ENCODE measurements around the gene ABHD4. TPM values are rescaled to one million over a fixed set of nuclear protein-coding genes. Genes with fewer than 3 reads are reported as not detected.

The ABHD4 gene
- total RNA-seq, 1 experiment from 2014 or later: 9.1 TPM

DNA sequence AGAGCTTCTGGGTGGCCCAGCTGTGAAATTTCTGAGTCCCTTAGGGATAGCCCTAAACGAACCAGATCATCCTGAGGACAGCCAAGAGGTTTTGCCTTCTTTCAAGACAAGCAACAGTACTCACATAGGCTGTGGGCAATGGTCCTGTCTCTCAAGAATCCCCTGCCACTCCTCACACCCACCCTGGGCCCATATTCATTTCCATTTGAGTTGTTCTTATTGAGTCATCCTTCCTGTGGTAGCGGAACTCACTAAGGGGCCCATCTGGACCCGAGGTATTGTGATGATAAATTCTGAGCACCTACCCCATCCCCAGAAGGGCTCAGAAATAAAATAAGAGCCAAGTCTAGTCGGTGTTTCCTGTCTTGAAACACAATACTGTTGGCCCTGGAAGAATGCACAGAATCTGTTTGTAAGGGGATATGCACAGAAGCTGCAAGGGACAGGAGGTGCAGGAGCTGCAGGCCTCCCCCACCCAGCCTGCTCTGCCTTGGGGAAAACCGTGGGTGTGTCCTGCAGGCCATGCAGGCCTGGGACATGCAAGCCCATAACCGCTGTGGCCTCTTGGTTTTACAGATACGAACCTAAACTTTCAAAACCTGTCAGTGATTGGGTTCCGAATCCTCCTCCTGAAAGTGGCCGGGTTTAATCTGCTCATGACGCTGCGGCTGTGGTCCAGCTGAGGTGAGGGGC lies 48.0 kb upstream of the ABHD4 start:
- TF ChIP-seq EZH2phosphoT487 (IDR thresholded peaks at IDR 0.05; ENCODE audit: borderline replicate concordance, low read length): no peak
- no peak for TF ChIP-seq EZH2 (IDR thresholded peaks at IDR 0.05; ENCODE audit: low read length, unreplicated experiment)
- TF ChIP-seq CTCF (conservative IDR thresholded peaks at IDR 0.05; ENCODE audit: low read depth, low read length): no peak
- no peak overlapping the region for H3K9ac ChIP-seq (ENCODE audit: low read length)

DNA sequence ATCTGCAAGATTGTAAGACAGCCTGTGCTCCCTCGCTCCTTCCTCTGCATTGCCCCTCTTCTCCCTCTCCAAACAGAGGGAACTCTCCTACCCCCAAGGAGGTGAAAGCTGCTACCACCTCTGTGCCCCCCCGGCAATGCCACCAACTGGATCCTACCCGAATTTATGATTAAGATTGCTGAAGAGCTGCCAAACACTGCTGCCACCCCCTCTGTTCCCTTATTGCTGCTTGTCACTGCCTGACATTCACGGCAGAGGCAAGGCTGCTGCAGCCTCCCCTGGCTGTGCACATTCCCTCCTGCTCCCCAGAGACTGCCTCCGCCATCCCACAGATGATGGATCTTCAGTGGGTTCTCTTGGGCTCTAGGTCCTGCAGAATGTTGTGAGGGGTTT lies 46.5 kb upstream of the ABHD4 start:
- DNase-seq (peak; percentile 43), ATAC-seq (0 out of 2 replicates have a peak, but pooled peaks have one; percentile 9)
- Histone ChIP-seq H4K20me1 (ENCODE audit: low read length) (no peaks in the 10 kb centered on the region), H3K9me3 (ENCODE audit: low read length) (no peaks in the 10 kb centered on the region), H3K4me2 (ENCODE audit: low read length) (peak overlapping the region; percentile 7), H3K36me3 (ENCODE audit: low read depth, low read length) (no peaks in the 10 kb centered on the region), H3K4me1 (ENCODE audit: insufficient read depth, low read length) (peaks cover 59% of the 10 kb centered on the region), H3K79me2 (ENCODE audit: low read length) (no peaks in the 10 kb centered on the region), H3F3A (ENCODE audit: low read length, unreplicated experiment) (no peaks in the 10 kb centered on the region), H3K27ac (ENCODE audit: low read length) (peak overlapping the region; percentile 4; the same call in 1 of the 2 replicates), H3K4me3 (ENCODE audit: low read length) (no peak overlapping the region), H3K27me3 (ENCODE audit: low read length) (no peaks in the 10 kb centered on the region), H2AFZ (ENCODE audit: low read length) (no peak overlapping the region), H3K9me2 (replicated peaks; ENCODE audit: low read length) (no peaks in the 10 kb centered on the region), H3K9ac (ENCODE audit: low read length) (no peak overlapping the region)
- ChIA-PET CTCF (interaction anchor here (0.6 to 0.8 kb wide), 2 partner anchors 232 to 330 kb away, joined by 3 read pairs; no protein-coding TSS in a partner anchor), POLR2A (ENCODE audit: unreplicated experiment) (no interaction called here)
- no peak for TF ChIP-seq EZH2phosphoT487 (IDR thresholded peaks at IDR 0.05; ENCODE audit: borderline replicate concordance, low read length)
- no peak for TF ChIP-seq CTCF (conservative IDR thresholded peaks at IDR 0.05; ENCODE audit: low read depth, low read length)
- BruUV-seq (replicated peaks): no TSS peak
- intact Hi-C loops (cut with micrococcal nuclease): loop anchor here (10.0 kb wide), 2 partner anchors 77 to 237 kb away; no protein-coding TSS in a partner anchor

More for the DNA sequence above, 48.0 kb upstream of the ABHD4 start:
- Histone ChIP-seq H3K36me3 (ENCODE audit: low read depth, low read length) (no peaks in the 10 kb centered on the region), H2AFZ (ENCODE audit: low read length) (no peak overlapping the region), H3K4me3 (ENCODE audit: low read length) (no peak overlapping the region), H4K20me1 (ENCODE audit: low read length) (no peaks in the 10 kb centered on the region), H3K9me3 (ENCODE audit: low read length) (no peaks in the 10 kb centered on the region), H3F3A (ENCODE audit: low read length, unreplicated experiment) (no peaks in the 10 kb centered on the region), H3K79me2 (ENCODE audit: low read length) (no peaks in the 10 kb centered on the region), H3K27me3 (ENCODE audit: low read length) (no peaks in the 10 kb centered on the region), H3K4me2 (ENCODE audit: low read length) (peak overlapping the region; percentile 4), H3K4me1 (ENCODE audit: insufficient read depth, low read length) (peaks cover 55% of the 10 kb centered on the region), H3K9me2 (replicated peaks; ENCODE audit: low read length) (no peaks in the 10 kb centered on the region), H3K27ac (ENCODE audit: low read length) (peak overlapping the region; percentile 54)
- ChIA-PET POLR2A (ENCODE audit: unreplicated experiment) (interaction anchor here (0.5 to 0.6 kb wide), 3 partner anchors 150 to 365 kb away, joined by 3 to 21 read pairs (median 3); no protein-coding TSS in a partner anchor), CTCF (no interaction called here)
- no TSS peak for BruUV-seq (replicated peaks)
- DNase-seq (peak; percentile 78), ATAC-seq (peak; percentile 53)
- intact Hi-C loops (cut with micrococcal nuclease): loop anchor here (10.0 kb wide), 2 partner anchors 75 to 235 kb away; no protein-coding TSS in a partner anchor
